AG10803 (cell line): ENCODE measurements around the gene ZNF32.
A peak's percentile ranks its signal among the peaks of the same experiment; 100 is the strongest.

ENCODE experiments used
- DNase-seq: peaks from one replicate; pipeline ENCODE4 v3.0.0; 2010; ENCODE audit warnings: low read depth
- H3K4me3 ChIP-seq: 2 replicates; pipeline ENCODE4 v1.5.1; 2011; ENCODE audit warnings: mild to moderate bottlenecking, low read length, control low read depth
- TF ChIP-seq, protein P1 (sequence below): conservative IDR thresholded peaks from 2 replicates; pipeline ENCODE4 v1.5.1; 2011; ENCODE audit warnings: mild to moderate bottlenecking, low read length, control low read depth, inconsistent platforms

Gene ZNF32

DNA sequence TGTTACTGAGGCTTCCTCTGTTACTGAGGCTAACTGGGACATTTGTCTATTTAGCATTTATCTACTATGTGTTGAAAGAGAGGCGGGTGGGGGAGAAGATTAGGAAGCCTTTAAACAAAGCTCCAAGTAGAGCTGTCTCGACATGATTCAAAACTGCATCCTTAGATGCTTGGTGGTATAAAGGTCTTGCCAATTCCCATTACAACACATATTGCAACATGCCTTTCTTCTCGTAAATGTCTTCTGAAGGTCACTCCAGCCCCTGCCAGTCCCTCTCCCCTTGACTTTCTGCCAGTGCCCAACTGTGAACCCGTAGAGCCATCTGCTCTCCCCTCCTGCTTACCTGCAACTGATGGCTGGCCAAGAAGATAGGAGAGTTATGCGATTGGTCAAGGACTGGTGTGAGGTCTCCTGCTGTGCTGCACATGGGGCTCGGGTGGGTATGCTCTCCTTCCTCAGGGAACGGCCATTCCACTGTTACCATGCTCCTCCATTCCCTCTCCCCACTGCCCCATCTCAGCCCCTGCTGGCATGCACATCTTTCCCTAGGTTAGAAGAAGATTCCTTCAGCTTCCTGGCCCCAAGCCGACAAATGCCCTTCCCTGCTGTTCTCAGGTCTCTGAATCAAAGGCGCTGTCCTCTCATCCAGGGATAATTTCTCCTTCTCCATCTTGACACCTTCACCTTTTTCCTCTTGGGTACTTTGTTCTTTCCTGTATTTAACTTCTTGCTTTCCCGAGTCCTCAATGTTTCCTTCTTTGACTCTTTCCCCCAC is 43.6 kb upstream of the ZNF32 start:
- peak; percentile 94 for DNase-seq
- H3K4me3 ChIP-seq = no peak overlapping the region
- TF ChIP-seq, protein P1, sequence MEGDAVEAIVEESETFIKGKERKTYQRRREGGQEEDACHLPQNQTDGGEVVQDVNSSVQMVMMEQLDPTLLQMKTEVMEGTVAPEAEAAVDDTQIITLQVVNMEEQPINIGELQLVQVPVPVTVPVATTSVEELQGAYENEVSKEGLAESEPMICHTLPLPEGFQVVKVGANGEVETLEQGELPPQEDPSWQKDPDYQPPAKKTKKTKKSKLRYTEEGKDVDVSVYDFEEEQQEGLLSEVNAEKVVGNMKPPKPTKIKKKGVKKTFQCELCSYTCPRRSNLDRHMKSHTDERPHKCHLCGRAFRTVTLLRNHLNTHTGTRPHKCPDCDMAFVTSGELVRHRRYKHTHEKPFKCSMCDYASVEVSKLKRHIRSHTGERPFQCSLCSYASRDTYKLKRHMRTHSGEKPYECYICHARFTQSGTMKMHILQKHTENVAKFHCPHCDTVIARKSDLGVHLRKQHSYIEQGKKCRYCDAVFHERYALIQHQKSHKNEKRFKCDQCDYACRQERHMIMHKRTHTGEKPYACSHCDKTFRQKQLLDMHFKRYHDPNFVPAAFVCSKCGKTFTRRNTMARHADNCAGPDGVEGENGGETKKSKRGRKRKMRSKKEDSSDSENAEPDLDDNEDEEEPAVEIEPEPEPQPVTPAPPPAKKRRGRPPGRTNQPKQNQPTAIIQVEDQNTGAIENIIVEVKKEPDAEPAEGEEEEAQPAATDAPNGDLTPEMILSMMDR = no peak

DNA sequence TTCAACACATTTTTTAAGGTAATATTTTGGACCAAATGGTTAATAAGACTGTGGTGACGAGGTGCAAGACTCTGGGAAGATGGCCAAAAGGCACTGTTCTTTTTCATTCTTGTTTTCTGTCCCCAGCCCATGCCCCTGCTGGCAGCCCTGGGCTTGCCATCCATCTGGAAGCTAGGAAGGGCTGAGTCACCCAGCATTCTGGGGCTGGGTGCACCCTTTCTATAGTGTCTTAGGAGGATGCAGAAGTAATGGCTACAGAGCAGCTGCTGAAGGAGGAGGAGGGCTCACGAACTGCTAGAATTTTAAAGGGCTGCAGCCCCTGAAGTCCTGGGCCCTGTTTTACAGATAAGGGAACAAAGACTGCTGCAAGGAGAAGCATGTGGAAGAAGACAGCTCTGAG is 42.8 kb upstream of the ZNF32 start:
- H3K4me3 ChIP-seq = no peak overlapping the region
- peak; percentile 45 for DNase-seq

DNA sequence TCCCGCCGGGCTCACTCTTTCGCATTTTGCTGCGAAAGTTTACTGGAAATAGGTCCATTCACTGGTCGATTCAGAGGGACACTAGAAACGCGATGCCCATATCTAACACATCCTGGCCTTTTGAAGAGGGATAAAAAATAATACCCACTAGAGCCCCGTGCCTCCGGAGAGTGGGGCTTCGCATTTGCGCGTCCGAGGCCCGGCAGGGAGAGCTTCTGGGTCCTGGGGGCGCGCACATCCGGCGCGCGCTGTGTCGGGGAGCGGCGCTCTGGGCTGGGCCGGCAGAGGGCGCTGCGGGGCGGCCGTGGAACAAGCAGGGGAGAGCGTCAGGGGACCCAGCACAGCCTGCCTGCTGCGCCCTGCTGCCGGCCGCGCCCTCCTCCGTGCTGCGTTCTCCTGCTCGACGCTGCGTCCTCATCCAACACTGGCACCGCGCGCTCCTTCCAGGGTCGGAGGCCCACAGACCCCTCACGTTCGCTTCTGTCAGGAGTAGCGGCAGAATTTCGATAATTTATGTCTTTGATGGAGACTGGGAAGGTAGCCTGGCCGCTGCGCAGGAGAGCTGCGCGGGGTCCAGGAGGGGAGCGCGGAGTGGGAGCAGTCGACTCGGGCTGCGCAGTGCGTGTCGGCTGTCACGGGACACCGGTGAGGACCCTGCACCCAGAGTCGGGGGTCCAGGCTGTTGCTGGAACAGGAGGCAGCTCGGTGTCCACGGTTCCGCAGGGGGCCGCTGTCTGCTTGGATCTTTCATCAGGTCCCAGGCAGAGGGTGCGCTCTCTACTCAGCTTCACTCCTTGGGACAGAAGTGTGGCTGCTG is 41.5 kb upstream of the ZNF32 start:
- DNase-seq = peak; percentile 79
- peak overlapping the region; percentile 77 for H3K4me3 ChIP-seq
- TF ChIP-seq, protein P1 = peak; percentile 58

More for the DNA sequence above, 42.8 kb upstream of the ZNF32 start:
- TF ChIP-seq, protein P1 = peak; percentile 36

DNA sequence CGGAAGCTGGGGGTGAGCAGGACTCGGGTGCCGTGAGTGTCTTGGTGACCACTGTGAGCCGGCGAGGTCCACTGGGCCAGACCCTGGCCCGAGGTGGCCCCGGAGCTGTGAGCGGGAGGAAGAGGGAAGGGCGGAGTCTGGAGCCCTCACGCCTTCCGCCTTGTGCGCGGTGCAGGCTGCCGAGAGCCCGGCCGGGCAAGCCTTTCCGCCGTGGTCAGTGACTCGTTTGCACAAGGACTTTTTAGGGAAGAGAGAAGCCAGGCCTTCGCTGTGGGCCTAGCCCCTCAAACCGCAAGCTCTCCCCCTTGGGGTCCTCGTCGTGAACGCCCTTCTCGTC is 40.9 kb upstream of the ZNF32 start:
- TF ChIP-seq, protein P1 = no peak
- DNase-seq = peak; percentile 43
- H3K4me3 ChIP-seq = peak overlapping the region; percentile 77

DNA sequence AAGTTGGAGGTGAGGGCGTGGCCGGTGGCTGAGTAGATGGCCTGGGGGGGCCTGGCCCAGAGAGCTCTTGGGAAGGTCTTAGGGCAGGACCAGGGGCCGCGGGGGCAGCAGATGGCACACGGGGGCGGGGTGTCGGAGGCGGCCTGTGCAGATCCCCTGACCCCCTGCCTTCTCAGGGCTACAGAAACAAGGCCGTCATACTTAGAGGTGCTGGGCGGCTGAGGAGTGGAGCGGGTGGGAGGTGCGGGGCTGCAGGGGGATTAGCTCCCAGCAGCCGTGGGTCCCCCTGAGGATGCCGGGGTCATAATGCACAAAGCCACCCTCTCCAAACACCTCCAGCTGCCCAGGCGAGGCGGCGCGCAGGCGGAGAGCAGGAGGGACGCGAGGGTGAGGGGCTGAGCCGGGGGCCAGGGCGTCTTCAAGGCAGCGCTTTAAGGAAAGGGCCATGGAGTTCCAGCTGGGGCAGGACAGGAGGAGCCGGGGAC is 40.4 kb upstream of the ZNF32 start:
- H3K4me3 ChIP-seq = no peak overlapping the region
- no peak for DNase-seq
- TF ChIP-seq, protein P1 = no peak

DNA sequence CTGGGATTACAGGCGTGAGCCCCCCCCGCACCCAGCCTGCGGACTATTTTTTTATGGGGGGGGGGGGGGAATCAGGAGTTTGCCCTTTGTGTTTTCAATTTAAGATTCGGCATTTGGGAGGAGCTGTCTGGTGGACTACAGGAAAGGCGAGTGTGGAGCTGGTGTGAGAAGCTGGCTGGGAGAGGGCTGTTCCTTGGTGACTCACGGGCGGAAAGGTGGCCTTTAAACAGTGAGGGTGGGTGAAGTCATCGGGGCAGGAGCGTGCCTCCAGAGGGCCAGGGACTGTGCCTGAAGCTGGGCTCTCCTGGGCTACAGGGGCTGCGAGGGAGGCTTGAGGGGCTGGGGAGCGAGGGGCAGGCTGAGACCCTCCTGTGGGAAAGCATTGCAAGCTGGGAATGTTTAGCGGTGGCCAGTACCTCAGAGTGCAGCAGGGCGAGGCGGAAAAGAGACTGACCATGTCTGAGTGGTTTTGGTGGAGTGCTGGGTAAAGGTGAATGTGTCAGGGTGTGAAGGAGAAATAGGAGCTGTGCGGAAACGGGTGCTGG is 39.7 kb upstream of the ZNF32 start:
- no peak overlapping the region for H3K4me3 ChIP-seq
- DNase-seq = no peak
- TF ChIP-seq, protein P1 = no peak

DNA sequence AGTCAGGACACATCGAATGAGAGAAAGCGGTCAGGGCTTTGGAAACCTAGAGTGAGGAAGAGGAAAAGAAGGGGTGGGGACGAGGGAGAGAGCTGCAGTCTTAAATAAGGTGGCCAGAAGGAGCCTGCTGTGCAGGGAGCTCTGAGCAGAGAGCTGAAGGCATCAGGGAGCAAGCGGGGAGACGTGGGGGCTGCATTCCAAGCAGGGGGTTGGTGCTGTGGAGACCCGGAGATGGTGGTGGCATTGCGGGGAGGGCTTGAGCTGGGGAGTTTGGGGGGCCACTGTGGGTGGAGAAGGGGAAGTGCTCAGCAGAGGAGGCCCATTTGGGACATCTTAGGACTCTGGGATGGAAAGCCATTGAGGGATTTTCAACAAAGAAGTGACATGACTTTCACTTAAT is 38.7 kb upstream of the ZNF32 start:
- TF ChIP-seq, protein P1 = no peak
- no peak overlapping the region for H3K4me3 ChIP-seq
- no peak for DNase-seq
